GM13976 (cell line): Measurements from ENCODE around the gene MICU1.
A peak's percentile ranks its signal among the peaks of the same experiment; 100 is the strongest.
"Not testable (repeated sequence)": the region's sequence is repeated elsewhere in the genome, so short reads cannot be mapped to it uniquely, and the experiment has no call there.

Experiments used
- DNase-seq: peaks from one replicate; pipeline ENCODE4 v3.0.0; 2012; ENCODE audit warnings: low spot score
- CTCF ChIP-seq: IDR thresholded peaks from 2 replicates; pipeline ENCODE4 v1.5.1; 2012; ENCODE audit warnings: borderline replicate concordance, mild to moderate bottlenecking; ENCODE audit not compliant: insufficient read depth; ENCODE audit errors: extremely low read depth, missing control alignments, control extremely low read depth
- in situ Hi-C: fragments of 300-500 bp; cut with MboI; formaldehyde crosslinking; loops from one replicate; pipeline ENCODE4 v1.12.0; 2022; ENCODE audit warnings: low sequenced_read_pairs, mixed read lengths, inconsistent platforms; ENCODE audit not compliant: unreplicated experiment

MICU1 gene

GRCh38 chr10:72332423-72333111 is 293.3 kb downstream of the MICU1 start:
- TF ChIP-seq CTCF: no peak
- in situ Hi-C loops: loop anchor here (10.0 kb wide), 4 partner anchors 58 to 278 kb away; partner anchors contain the start of gene DDIT4
- no peak for DNase-seq

- TF ChIP-seq CTCF: no peak
- DNase-seq: peak; percentile 69
- in situ Hi-C loops: loop anchor here (10.0 kb wide), 4 partner anchors 57 to 277 kb away; partner anchors contain the start of gene DDIT4
Measured at GRCh38 chr10:72331575-72332422, 294.1 kb downstream of the MICU1 start.

- no peak for DNase-seq
- TF ChIP-seq CTCF: no peak
- in situ Hi-C loops: loop anchor here (10.0 kb wide), 4 partner anchors 55 to 275 kb away; partner anchors contain the start of gene DDIT4
Measured at GRCh38 chr10:72330069-72330426, 295.8 kb downstream of the MICU1 start.

- DNase-seq: no peak
- in situ Hi-C loops: loop anchor here (10.0 kb wide), 4 partner anchors 55 to 275 kb away; partner anchors contain the start of gene DDIT4
Measured at GRCh38 chr10:72329290-72330068, 296.4 kb downstream of the MICU1 start.

GRCh38 chr10:72328829-72329204 is 297.1 kb downstream of the MICU1 start:
- no peak for TF ChIP-seq CTCF
- no peak for DNase-seq
- in situ Hi-C loops: no loop called here

More at GRCh38 chr10:72329290-72330068, 296.4 kb downstream of the MICU1 start:
- TF ChIP-seq CTCF: no peak

GRCh38 chr10:72328045-72328828 is 297.6 kb downstream of the MICU1 start:
- DNase-seq: peak; percentile 68
- in situ Hi-C loops: no loop called here
- peak; percentile 15 for TF ChIP-seq CTCF

- in situ Hi-C loops, DNase-seq: not testable (repeated sequence)
Measured at GRCh38 chr10:72326665-72327603, 298.9 kb downstream of the MICU1 start.

GRCh38 chr10:72325243-72326175 is 300.4 kb downstream of the MICU1 start:
- DNase-seq, in situ Hi-C loops: not testable (repeated sequence)
